HepG2 (cell line): ENCODE data around the gene PHYHIPL. TPM values are rescaled to one million over a fixed set of nuclear protein-coding genes. Genes with fewer than 3 reads are reported as not detected.

Experiments used
- EED ChIP-seq: sonication (generic); formaldehyde crosslinking; IDR thresholded peaks from 2 replicates; pipeline ENCODE4 v1.5.0; 2020; ENCODE audit warnings: mild to moderate bottlenecking, missing genetic modification reagents
- MTA1 ChIP-seq: sonication (generic); formaldehyde crosslinking; IDR thresholded peaks from 2 replicates; pipeline ENCODE4 v1.4.0; 2020; ENCODE audit warnings: missing genetic modification reagents, mild to moderate bottlenecking, borderline replicate concordance
- SNAPC2 ChIP-seq: sonication (generic); formaldehyde crosslinking; IDR thresholded peaks from 2 replicates; pipeline ENCODE4 v1.8.1; 2022; ENCODE audit warnings: mild to moderate bottlenecking, missing genetic modification reagents
- ZBTB7A ChIP-seq: sonication (generic); formaldehyde crosslinking; IDR thresholded peaks from 2 replicates; pipeline ENCODE4 v1.8.0; 2022; ENCODE audit warnings: mild to moderate bottlenecking, missing genetic modification reagents
- ZNF292 ChIP-seq: sonication (generic); formaldehyde crosslinking; IDR thresholded peaks from 2 replicates; pipeline ENCODE4 v1.8.1; 2022; ENCODE audit warnings: mild to moderate bottlenecking, low read depth, missing genetic modification reagents, borderline replicate concordance
- ZNF296 ChIP-seq: sonication (generic); formaldehyde crosslinking; conservative IDR thresholded peaks from 2 replicates; pipeline ENCODE4 v1.5.0; 2020; ENCODE audit warnings: mild to moderate bottlenecking, missing genetic modification reagents
- ZNF30 ChIP-seq: sonication (generic); formaldehyde crosslinking; IDR thresholded peaks from 2 replicates; pipeline ENCODE4 v1.5.0; 2020; ENCODE audit warnings: mild to moderate bottlenecking, missing genetic modification reagents
- ZNF547 ChIP-seq: sonication (generic); formaldehyde crosslinking; IDR thresholded peaks from 2 replicates; pipeline ENCODE4 v1.5.1; 2020; ENCODE audit warnings: mild to moderate bottlenecking, missing genetic modification reagents
- polyA plus RNA-seq, 8 experiments: library from polyadenylated mRNA; depleted of rRNA in 3 of 8; stranded (reverse) in 7 of 8; unstranded in 1 of 8; fragments of >200 nt; fragmentation: Illumina TruSeq in 4 of 8; extraction: Trizol in 4 of 8; gene quantifications; 2 replicates each; pipeline versions ENCODE4 v1.2.1 to v1.2.3, GENCODE V29; 2011 to 2016; ENCODE audit warnings: low read depth in 4 of 8, missing spikeins in 1 of 8, mixed read lengths in 1 of 8; ENCODE audit not compliant: insufficient read depth in 1 of 8
- total RNA-seq, 5 experiments: library from RNA; depleted of rRNA; stranded (reverse); fragments of >200 nt; fragmentation: Illumina TruSeq; extraction: Trizol; gene quantifications; 2 replicates each; pipeline ENCODE4 v1.2.3, GENCODE V29; 2016; ENCODE audit warnings: low read depth in 1 of 5
- TF ChIP-seq, protein P1 (sequence below): sonication (generic); formaldehyde crosslinking; IDR thresholded peaks from 2 replicates; pipeline ENCODE4 v1.9.0; 2021; ENCODE audit warnings: missing genetic modification reagents, mild to moderate bottlenecking, borderline replicate concordance
- TF ChIP-seq, protein P2 (sequence below): sonication (generic); formaldehyde crosslinking; IDR thresholded peaks from 2 replicates; pipeline ENCODE4 v1.4.0; 2020; ENCODE audit warnings: missing genetic modification reagents, borderline replicate concordance
- TF ChIP-seq, protein P3 (sequence below): IDR thresholded peaks from 2 replicates; pipeline ENCODE4 v1.6.1; 2018; ENCODE audit warnings: missing genetic modification reagents, mild to moderate bottlenecking, missing compliant biosample characterization
- TF ChIP-seq, protein P4 (sequence below): sonication (generic); formaldehyde crosslinking; IDR thresholded peaks from 2 replicates; pipeline ENCODE4 v1.5.0; 2020; ENCODE audit warnings: mild to moderate bottlenecking, missing genetic modification reagents, borderline replicate concordance

PHYHIPL gene
- total and polyA plus RNA-seq, 2 of the 13 experiments (the other 11 are each of a cell fraction or from before 2014, with no cell fraction given): 40.6 to 78.5 TPM

DNA sequence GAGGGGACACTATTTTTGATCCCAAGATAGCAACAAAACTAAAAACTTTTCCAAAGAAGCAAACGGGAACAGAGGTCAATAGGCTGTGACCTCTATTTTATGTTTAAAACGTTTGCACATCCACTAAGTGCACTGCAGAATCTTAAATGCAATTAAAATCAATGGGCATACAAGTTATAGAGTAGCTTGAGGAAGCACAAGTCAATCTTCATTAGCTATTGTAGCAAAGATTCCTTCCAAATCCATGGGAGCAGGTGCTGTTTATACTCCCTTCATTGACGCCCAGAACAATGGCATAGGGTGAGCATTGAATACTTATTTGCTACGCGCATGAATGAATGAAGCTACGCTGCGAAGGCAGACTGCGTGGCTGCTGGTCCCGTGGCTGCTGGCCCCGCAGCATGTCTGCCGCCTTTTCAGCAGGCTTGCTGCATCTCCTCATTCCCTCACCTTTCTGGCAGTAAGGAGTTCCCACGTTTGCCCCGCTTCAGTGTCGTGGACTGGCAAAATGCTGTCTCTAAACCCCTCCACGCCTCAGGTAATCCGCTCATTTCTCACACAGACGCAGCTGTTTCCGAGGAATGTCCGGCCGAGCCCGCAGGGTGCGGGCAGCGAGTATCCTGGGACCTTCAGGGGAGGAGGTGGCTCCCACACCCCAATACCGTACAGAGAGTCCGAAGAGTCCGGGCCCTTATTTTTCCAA, 754 bp upstream of the PHYHIPL start (continued):
- TF ChIP-seq, protein P1, sequence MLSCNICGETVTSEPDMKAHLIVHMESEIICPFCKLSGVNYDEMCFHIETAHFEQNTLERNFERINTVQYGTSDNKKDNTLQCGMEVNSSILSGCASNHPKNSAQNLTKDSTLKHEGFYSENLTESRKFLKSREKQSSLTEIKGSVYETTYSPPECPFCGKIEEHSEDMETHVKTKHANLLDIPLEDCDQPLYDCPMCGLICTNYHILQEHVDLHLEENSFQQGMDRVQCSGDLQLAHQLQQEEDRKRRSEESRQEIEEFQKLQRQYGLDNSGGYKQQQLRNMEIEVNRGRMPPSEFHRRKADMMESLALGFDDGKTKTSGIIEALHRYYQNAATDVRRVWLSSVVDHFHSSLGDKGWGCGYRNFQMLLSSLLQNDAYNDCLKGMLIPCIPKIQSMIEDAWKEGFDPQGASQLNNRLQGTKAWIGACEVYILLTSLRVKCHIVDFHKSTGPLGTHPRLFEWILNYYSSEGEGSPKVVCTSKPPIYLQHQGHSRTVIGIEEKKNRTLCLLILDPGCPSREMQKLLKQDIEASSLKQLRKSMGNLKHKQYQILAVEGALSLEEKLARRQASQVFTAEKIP (CRISPR knock-in tag): no peak
- TF ChIP-seq SNAPC2 (CRISPR knock-in tag): 0 out of 2 replicates have a peak, but pooled peaks have one; percentile 63
- TF ChIP-seq MTA1 (CRISPR knock-in tag): peak; percentile 55; the same call in 1 of the 2 replicates
- peak; percentile 92 for TF ChIP-seq ZNF292 (CRISPR knock-in tag)
- TF ChIP-seq, protein P2, sequence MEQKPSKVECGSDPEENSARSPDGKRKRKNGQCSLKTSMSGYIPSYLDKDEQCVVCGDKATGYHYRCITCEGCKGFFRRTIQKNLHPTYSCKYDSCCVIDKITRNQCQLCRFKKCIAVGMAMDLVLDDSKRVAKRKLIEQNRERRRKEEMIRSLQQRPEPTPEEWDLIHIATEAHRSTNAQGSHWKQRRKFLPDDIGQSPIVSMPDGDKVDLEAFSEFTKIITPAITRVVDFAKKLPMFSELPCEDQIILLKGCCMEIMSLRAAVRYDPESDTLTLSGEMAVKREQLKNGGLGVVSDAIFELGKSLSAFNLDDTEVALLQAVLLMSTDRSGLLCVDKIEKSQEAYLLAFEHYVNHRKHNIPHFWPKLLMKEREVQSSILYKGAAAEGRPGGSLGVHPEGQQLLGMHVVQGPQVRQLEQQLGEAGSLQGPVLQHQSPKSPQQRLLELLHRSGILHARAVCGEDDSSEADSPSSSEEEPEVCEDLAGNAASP (CRISPR knock-in tag): 0 out of 2 replicates have a peak, but pooled peaks have one; percentile 3
- TF ChIP-seq ZNF296 (CRISPR knock-in tag): no peak
- TF ChIP-seq ZNF30 (CRISPR knock-in tag): no peak
- no peak for TF ChIP-seq ZNF547
- TF ChIP-seq ZBTB7A (CRISPR knock-in tag): 0 out of 2 replicates have a peak, but pooled peaks have one; percentile 10
- TF ChIP-seq, protein P3, sequence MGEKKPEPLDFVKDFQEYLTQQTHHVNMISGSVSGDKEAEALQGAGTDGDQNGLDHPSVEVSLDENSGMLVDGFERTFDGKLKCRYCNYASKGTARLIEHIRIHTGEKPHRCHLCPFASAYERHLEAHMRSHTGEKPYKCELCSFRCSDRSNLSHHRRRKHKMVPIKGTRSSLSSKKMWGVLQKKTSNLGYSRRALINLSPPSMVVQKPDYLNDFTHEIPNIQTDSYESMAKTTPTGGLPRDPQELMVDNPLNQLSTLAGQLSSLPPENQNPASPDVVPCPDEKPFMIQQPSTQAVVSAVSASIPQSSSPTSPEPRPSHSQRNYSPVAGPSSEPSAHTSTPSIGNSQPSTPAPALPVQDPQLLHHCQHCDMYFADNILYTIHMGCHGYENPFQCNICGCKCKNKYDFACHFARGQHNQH (CRISPR knock-in tag): 0 out of 2 replicates have a peak, but pooled peaks have one; percentile 9
- TF ChIP-seq, protein P4, sequence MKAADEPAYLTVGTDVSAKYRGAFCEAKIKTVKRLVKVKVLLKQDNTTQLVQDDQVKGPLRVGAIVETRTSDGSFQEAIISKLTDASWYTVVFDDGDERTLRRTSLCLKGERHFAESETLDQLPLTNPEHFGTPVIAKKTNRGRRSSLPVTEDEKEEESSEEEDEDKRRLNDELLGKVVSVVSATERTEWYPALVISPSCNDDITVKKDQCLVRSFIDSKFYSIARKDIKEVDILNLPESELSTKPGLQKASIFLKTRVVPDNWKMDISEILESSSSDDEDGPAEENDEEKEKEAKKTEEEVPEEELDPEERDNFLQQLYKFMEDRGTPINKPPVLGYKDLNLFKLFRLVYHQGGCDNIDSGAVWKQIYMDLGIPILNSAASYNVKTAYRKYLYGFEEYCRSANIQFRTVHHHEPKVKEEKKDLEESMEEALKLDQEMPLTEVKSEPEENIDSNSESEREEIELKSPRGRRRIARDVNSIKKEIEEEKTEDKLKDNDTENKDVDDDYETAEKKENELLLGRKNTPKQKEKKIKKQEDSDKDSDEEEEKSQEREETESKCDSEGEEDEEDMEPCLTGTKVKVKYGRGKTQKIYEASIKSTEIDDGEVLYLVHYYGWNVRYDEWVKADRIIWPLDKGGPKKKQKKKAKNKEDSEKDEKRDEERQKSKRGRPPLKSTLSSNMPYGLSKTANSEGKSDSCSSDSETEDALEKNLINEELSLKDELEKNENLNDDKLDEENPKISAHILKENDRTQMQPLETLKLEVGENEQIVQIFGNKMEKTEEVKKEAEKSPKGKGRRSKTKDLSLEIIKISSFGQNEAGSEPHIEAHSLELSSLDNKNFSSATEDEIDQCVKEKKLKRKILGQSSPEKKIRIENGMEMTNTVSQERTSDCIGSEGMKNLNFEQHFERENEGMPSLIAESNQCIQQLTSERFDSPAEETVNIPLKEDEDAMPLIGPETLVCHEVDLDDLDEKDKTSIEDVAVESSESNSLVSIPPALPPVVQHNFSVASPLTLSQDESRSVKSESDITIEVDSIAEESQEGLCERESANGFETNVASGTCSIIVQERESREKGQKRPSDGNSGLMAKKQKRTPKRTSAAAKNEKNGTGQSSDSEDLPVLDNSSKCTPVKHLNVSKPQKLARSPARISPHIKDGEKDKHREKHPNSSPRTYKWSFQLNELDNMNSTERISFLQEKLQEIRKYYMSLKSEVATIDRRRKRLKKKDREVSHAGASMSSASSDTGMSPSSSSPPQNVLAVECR (CRISPR knock-in tag): no peak; the same call in 1 of the 2 replicates
- 0 out of 2 replicates have a peak, but pooled peaks have one; percentile 72 for TF ChIP-seq EED (CRISPR knock-in tag)
